HepG2 (cell line): Measurements from ENCODE around the gene AUTS2. TPM values are rescaled to one million over a fixed set of nuclear protein-coding genes. Genes with fewer than 3 reads are reported as not detected.

ENCODE experiments used
- ATAC-seq: fragments of 200-7000 bp; cut with Tn5 transposase; 3 replicates; pipeline ENCODE4 v1.9.1; 2020; ENCODE audit warnings: mild to moderate bottlenecking, moderate library complexity
- BruUV-seq: library from RNA; stranded (reverse); fragments of 400-500 nt; replicated peaks from 2 replicates; lab custom pipeline; 2021; lab: Mats Ljungman, UMichigan
- CTCF ChIA-PET: fragments of 300-600 bp; formaldehyde crosslinking; extraction: SDS; loops from one replicate; lab custom pipeline; 2021; ENCODE audit warnings: low total read pairs, inconsistent platforms, low intra/inter-chr PET ratio; lab: Yijun Ruan, JAX
- POLR2A ChIA-PET: fragments of 350-600 bp; sonication (Branson Sonifier 250); formaldehyde crosslinking; loops from one replicate; lab custom pipeline; 2020; ENCODE audit warnings: antibody characterized with exemption, inconsistent platforms; lab: Yijun Ruan, JAX
- DNase-seq: peaks from one replicate; pipeline ENCODE4 v3.0.0-alpha.2; 2015; ENCODE audit warnings: low spot score
- FAIRE-seq: peaks from 3 replicates; lab custom pipeline; 2011; peaks lifted over from hg19 to GRCh38; lab: Jason Lieb, UNC
- H2AFZ ChIP-seq: one replicate; pipeline ENCODE4 v1.6.1; 2011; ENCODE audit warnings: low read length, inconsistent platforms
- H3K27ac ChIP-seq: fragments of 300-600 bp; 3 replicates; pipeline ENCODE4 v1.8.0; 2011; ENCODE audit warnings: mixed run types, mild to moderate bottlenecking, mixed read lengths, low read length, inconsistent platforms; ENCODE audit not compliant: insufficient read depth; ENCODE audit errors: extremely low read length
- H3K27me3 ChIP-seq, 2 experiments: fragments of 200-600 bp in 1 of 2; 2 replicates in 1 of 2; 3 replicates in 1 of 2; pipeline versions ENCODE4 v1.6.0 to v1.8.0; 2011; ENCODE audit warnings: low read length in 2 of 2, mild to moderate bottlenecking in 2 of 2, moderate library complexity in 2 of 2, inconsistent platforms in 1 of 2; ENCODE audit not compliant: insufficient read depth in 2 of 2, control insufficient read depth in 1 of 2
- H3K36me3 ChIP-seq, 2 experiments: fragments of 200-600 bp in 1 of 2; replicated peaks in 1 of 2; 2 replicates in 1 of 2; 3 replicates in 1 of 2; pipeline versions ENCODE4 v1.5.1 to v1.8.0; 2011; ENCODE audit warnings: low read length in 2 of 2, inconsistent platforms in 1 of 2; ENCODE audit not compliant: insufficient read depth in 2 of 2, control insufficient read depth in 1 of 2
- H3K4me1 ChIP-seq: 2 replicates; pipeline ENCODE4 v1.5.1; 2012; ENCODE audit warnings: low read length, inconsistent platforms; ENCODE audit not compliant: insufficient read depth
- H3K4me2 ChIP-seq: 2 replicates; pipeline ENCODE4 v1.6.0; 2011; ENCODE audit warnings: low read depth, low read length, inconsistent platforms
- H3K4me3 ChIP-seq, 3 experiments: fragments of 200-600 bp in 1 of 3; sonication (generic), shearing (Covaris generic) in 1 of 3; replicated peaks in 1 of 3; 2 replicates each; pipeline ENCODE4 v1.5.1; 2011 to 2016; ENCODE audit warnings: low read length in 3 of 3, inconsistent platforms in 2 of 3, low read depth in 2 of 3, mild to moderate bottlenecking in 2 of 3, control low read depth in 1 of 3, mixed read lengths in 1 of 3; ENCODE audit not compliant: insufficient read depth in 1 of 3
- H3K79me2 ChIP-seq: one replicate; pipeline ENCODE4 v1.6.1; 2011; ENCODE audit warnings: low read length, inconsistent platforms; ENCODE audit not compliant: insufficient read depth
- H3K9ac ChIP-seq: 2 replicates; pipeline ENCODE4 v1.6.0; 2011; ENCODE audit warnings: mild to moderate bottlenecking, low read depth, low read length, inconsistent platforms; ENCODE audit not compliant: insufficient read depth
- H3K9me3 ChIP-seq: 2 replicates; pipeline ENCODE4 v1.5.1; 2012; ENCODE audit warnings: mild to moderate bottlenecking, low read length
- H4K20me1 ChIP-seq: 2 replicates; pipeline ENCODE4 v1.6.0; 2011; ENCODE audit warnings: inconsistent platforms, mild to moderate bottlenecking, low read length, moderate library complexity; ENCODE audit not compliant: insufficient read depth
- SKI ChIP-seq: fragments of 450-650 bp; IDR thresholded peaks from one replicate; pipeline ENCODE4 v1.6.1; 2018; ENCODE audit warnings: mild to moderate bottlenecking; ENCODE audit not compliant: partially characterized antibody
- ZNF20 ChIP-seq: sonication (generic); formaldehyde crosslinking; IDR thresholded peaks from 2 replicates; pipeline ENCODE4 v1.4.0; 2020; ENCODE audit warnings: mild to moderate bottlenecking, moderate library complexity, missing genetic modification reagents
- WGBS: methylation state at CpG from one replicate; pipeline ENCODE4 v1.1.6; 2017; ENCODE audit warnings: low lambda C conversion rate; 5-methylcytosine and 5-hydroxymethylcytosine counted together
- in situ Hi-C: cut with HindIII; loops from 2 replicates; pipeline ENCODE4 v1.10.0; 2017; ENCODE audit warnings: low pct_unique_long_range_greater_than_20kb; ENCODE audit not compliant: extremely low pct_ligation_motif_present
- intact Hi-C: fragments of 100-400 bp; cut with micrococcal nuclease; formaldehyde crosslinking; loops from one replicate; pipeline ENCODE4 v1.10.0; 2022; ENCODE audit not compliant: unreplicated experiment
- polyA plus RNA-seq, 8 experiments: library from polyadenylated mRNA; depleted of rRNA in 3 of 8; stranded (reverse) in 7 of 8; unstranded in 1 of 8; fragments of >200 nt; fragmentation: Illumina TruSeq in 4 of 8; extraction: Trizol in 4 of 8; gene quantifications; 2 replicates each; pipeline versions ENCODE4 v1.2.1 to v1.2.3, GENCODE V29; 2011 to 2016; ENCODE audit warnings: low read depth in 4 of 8, missing spikeins in 1 of 8, mixed read lengths in 1 of 8; ENCODE audit not compliant: insufficient read depth in 1 of 8
- total RNA-seq, 5 experiments: library from RNA; depleted of rRNA; stranded (reverse); fragments of >200 nt; fragmentation: Illumina TruSeq; extraction: Trizol; gene quantifications; 2 replicates each; pipeline ENCODE4 v1.2.3, GENCODE V29; 2016; ENCODE audit warnings: low read depth in 1 of 5
- TF ChIP-seq, protein P1 (sequence below): sonication (generic); formaldehyde crosslinking; IDR thresholded peaks from 2 replicates; pipeline ENCODE4 v1.8.0; 2022; ENCODE audit warnings: mild to moderate bottlenecking, missing genetic modification reagents
- TF ChIP-seq, protein P2 (sequence below): IDR thresholded peaks from 2 replicates; pipeline ENCODE4 v1.6.1; 2012; ENCODE audit warnings: low read depth, low read length, improper control_type of control experiment
- TF ChIP-seq, protein P3 (sequence below), 2 experiments: fragments of 450-650 bp in 1 of 2; sonication (generic) in 1 of 2; formaldehyde crosslinking in 1 of 2; IDR thresholded peaks; 2 replicates each; pipeline versions ENCODE4 v1.6.1 to v1.8.0; 2016 to 2022; ENCODE audit warnings: antibody characterized with exemption in 1 of 2, mild to moderate bottlenecking in 1 of 2, missing genetic modification reagents in 1 of 2

The AUTS2 gene
- total and polyA plus RNA-seq, 2 of the 13 experiments (the other 11 are each of a cell fraction or from before 2014, with no cell fraction given): 0.38 TPM; not detected in 1

DNA sequence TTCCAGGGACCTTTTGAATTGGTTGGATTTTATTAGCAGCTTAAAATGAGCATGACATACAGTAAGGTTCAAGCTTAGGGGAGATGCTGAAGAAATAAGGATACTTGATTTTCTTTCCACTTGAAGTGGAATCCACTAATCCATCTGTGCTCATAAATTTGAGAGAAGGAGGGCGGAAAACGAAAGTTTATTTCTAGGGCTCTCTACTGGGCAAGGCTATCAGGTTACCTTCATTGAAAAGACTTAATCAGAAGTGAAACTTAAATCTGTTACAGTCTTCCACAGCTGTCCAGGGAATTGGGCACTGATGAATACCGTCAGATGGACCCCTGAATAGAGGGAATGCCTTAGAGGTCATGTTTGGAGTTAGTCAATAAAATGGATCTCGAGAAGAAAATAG is 21.8 kb downstream of the AUTS2 start:
- ATAC-seq (no peak), DNase-seq (no peak)
- no TSS peak for BruUV-seq
- ChIA-PET CTCF (no interaction called here), POLR2A (no interaction called here)
- no peak overlapping the region for H2AFZ ChIP-seq
- H3K27me3 ChIP-seq: no peaks in the 10 kb centered on the region
- 1% methylated on average over 4 of the region's 4 CpGs for WGBS
- H3K4me3 ChIP-seq: no peak overlapping the region
- no peak overlapping the region for H3K27ac ChIP-seq
- H3K79me2 ChIP-seq: no peaks in the 10 kb centered on the region
- no peaks in the 10 kb centered on the region for H3K9me3 ChIP-seq
- in situ Hi-C loops: no loop called here
- TF ChIP-seq, protein P1, sequence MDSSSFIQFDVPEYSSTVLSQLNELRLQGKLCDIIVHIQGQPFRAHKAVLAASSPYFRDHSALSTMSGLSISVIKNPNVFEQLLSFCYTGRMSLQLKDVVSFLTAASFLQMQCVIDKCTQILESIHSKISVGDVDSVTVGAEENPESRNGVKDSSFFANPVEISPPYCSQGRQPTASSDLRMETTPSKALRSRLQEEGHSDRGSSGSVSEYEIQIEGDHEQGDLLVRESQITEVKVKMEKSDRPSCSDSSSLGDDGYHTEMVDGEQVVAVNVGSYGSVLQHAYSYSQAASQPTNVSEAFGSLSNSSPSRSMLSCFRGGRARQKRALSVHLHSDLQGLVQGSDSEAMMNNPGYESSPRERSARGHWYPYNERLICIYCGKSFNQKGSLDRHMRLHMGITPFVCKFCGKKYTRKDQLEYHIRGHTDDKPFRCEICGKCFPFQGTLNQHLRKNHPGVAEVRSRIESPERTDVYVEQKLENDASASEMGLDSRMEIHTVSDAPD (CRISPR knock-in tag): no peak
- TF ChIP-seq, all 625 proteins: peak for 0
- intact Hi-C loops: no loop called here
- peaks cover 7% of the 10 kb centered on the region; the same call in 1 of the 2 replicates for H3K4me1 ChIP-seq
- no peak for FAIRE-seq
- no peaks in the 10 kb centered on the region for H4K20me1 ChIP-seq
- H3K36me3 ChIP-seq: no peaks in the 10 kb centered on the region
- no peak overlapping the region for H3K9ac ChIP-seq
- no peak overlapping the region for H3K4me2 ChIP-seq

DNA sequence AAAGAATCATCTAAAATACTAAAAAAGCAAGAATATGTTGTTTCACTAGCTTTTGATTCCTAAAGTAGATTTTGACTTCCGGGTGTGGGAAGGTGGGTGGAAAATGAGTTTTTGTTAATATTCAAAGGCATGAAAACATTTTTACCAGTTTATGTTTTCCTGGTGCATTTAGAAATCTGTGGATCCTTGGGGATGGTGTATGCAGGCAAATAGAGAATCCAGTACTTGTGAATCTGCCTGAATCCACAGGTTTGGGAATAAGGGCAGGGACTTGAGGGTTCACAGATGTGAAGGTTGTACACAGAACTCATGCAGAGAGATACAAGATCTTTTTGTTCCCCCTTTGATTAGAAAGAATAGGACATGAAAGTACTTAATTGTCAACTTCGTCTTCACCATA is 22.4 kb downstream of the AUTS2 start:
- Histone ChIP-seq H3K9ac (no peak overlapping the region), H2AFZ (no peak overlapping the region), H3K27ac (no peak overlapping the region), H3K36me3 (no peaks in the 10 kb centered on the region), H3K79me2 (no peaks in the 10 kb centered on the region), H3K4me2 (no peak overlapping the region), H3K9me3 (no peaks in the 10 kb centered on the region), H3K27me3 (no peaks in the 10 kb centered on the region), H4K20me1 (no peaks in the 10 kb centered on the region), H3K4me3 (no peak overlapping the region), H3K4me1 (peaks cover 7% of the 10 kb centered on the region; the same call in 1 of the 2 replicates)
- no peak for ATAC-seq
- no peak for DNase-seq
- in situ Hi-C loops (no loop called here), intact Hi-C loops (no loop called here)
- no peak for FAIRE-seq
- ChIA-PET CTCF (no interaction called here), POLR2A (no interaction called here)
- BruUV-seq: no TSS peak
- WGBS: 48% methylated on average over 2 of the region's 2 CpGs
- TF ChIP-seq, protein P2, sequence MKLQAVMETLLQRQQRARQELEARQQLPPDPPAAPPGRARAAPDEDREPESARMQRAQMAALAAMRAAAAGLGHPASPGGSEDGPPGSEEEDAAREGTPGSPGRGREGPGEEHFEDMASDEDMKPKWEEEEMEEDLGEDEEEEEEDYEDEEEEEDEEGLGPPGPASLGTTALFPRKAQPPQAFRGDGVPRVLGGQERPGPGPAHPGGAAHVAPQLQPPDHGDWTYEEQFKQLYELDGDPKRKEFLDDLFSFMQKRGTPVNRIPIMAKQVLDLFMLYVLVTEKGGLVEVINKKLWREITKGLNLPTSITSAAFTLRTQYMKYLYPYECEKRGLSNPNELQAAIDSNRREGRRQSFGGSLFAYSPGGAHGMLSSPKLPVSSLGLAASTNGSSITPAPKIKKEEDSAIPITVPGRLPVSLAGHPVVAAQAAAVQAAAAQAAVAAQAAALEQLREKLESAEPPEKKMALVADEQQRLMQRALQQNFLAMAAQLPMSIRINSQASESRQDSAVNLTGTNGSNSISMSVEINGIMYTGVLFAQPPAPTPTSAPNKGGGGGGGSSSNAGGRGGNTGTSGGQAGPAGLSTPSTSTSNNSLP: no peak
- TF ChIP-seq SKI (no peak), ZNF20 (CRISPR knock-in tag) (no peak)
- TF ChIP-seq, protein P3, sequence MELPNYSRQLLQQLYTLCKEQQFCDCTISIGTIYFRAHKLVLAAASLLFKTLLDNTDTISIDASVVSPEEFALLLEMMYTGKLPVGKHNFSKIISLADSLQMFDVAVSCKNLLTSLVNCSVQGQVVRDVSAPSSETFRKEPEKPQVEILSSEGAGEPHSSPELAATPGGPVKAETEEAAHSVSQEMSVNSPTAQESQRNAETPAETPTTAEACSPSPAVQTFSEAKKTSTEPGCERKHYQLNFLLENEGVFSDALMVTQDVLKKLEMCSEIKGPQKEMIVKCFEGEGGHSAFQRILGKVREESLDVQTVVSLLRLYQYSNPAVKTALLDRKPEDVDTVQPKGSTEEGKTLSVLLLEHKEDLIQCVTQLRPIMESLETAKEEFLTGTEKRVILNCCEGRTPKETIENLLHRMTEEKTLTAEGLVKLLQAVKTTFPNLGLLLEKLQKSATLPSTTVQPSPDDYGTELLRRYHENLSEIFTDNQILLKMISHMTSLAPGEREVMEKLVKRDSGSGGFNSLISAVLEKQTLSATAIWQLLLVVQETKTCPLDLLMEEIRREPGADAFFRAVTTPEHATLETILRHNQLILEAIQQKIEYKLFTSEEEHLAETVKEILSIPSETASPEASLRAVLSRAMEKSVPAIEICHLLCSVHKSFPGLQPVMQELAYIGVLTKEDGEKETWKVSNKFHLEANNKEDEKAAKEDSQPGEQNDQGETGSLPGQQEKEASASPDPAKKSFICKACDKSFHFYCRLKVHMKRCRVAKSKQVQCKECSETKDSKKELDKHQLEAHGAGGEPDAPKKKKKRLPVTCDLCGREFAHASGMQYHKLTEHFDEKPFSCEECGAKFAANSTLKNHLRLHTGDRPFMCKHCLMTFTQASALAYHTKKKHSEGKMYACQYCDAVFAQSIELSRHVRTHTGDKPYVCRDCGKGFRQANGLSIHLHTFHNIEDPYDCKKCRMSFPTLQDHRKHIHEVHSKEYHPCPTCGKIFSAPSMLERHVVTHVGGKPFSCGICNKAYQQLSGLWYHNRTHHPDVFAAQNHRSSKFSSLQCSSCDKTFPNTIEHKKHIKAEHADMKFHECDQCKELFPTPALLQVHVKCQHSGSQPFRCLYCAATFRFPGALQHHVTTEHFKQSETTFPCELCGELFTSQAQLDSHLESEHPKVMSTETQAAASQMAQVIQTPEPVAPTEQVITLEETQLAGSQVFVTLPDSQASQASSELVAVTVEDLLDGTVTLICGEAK (IDR thresholded peaks at IDR 0.05): no peak
- TF ChIP-seq, protein P3 (CRISPR knock-in tag; IDR thresholded peaks at IDR 0.05): no peak
